HEK293 (cell line): Measurements from ENCODE around the gene METTL16.

ENCODE experiments used
- BCL11A ChIP-seq: fragments of 450-650 bp; formaldehyde crosslinking; IDR thresholded peaks from 2 replicates; pipeline ENCODE4 v1.5.1; 2016; ENCODE audit warnings: low read depth, missing biosample characterization, missing genetic modification characterization
- IKZF3 ChIP-seq: fragments of 450-650 bp; IDR thresholded peaks from 2 replicates; pipeline ENCODE4 v1.5.0; 2018; ENCODE audit warnings: missing biosample characterization, mild to moderate bottlenecking, missing genetic modification characterization, moderate library complexity
- INSM2 ChIP-seq: fragments of 450-650 bp; formaldehyde crosslinking; IDR thresholded peaks from 2 replicates; pipeline ENCODE4 v1.5.1; 2016; ENCODE audit warnings: missing biosample characterization, missing genetic modification characterization
- KLF8 ChIP-seq: fragments of 450-650 bp; formaldehyde crosslinking; IDR thresholded peaks from 2 replicates; pipeline ENCODE4 v1.5.1; 2016; ENCODE audit warnings: missing biosample characterization, missing genetic modification characterization
- OVOL3 ChIP-seq: fragments of 450-650 bp; formaldehyde crosslinking; IDR thresholded peaks from 2 replicates; pipeline ENCODE4 v1.5.1; 2016; ENCODE audit warnings: missing biosample characterization, missing genetic modification characterization
- SP2 ChIP-seq: fragments of 450-650 bp; formaldehyde crosslinking; IDR thresholded peaks from 2 replicates; pipeline ENCODE4 v1.5.1; 2016; ENCODE audit warnings: missing biosample characterization, missing genetic modification characterization
- ZBTB48 ChIP-seq: fragments of 450-650 bp; formaldehyde crosslinking; IDR thresholded peaks from 2 replicates; pipeline ENCODE4 v1.5.1; 2016; ENCODE audit warnings: missing biosample characterization, missing genetic modification characterization
- ZBTB7A ChIP-seq: fragments of 450-650 bp; formaldehyde crosslinking; IDR thresholded peaks from 2 replicates; pipeline ENCODE4 v1.5.1; 2016; ENCODE audit warnings: low read depth, missing biosample characterization, missing genetic modification characterization
- ZFHX2 ChIP-seq: fragments of 450-650 bp; formaldehyde crosslinking; conservative IDR thresholded peaks from 2 replicates; pipeline ENCODE4 v1.5.1; 2016; ENCODE audit warnings: missing biosample characterization, missing genetic modification characterization
- ZIC2 ChIP-seq: fragments of 450-650 bp; formaldehyde crosslinking; IDR thresholded peaks from 2 replicates; pipeline ENCODE4 v1.5.1; 2016; ENCODE audit warnings: missing biosample characterization, missing genetic modification characterization
- ZNF140 ChIP-seq: fragments of 450-650 bp; formaldehyde crosslinking; IDR thresholded peaks from 2 replicates; pipeline ENCODE4 v1.5.1; 2016; ENCODE audit warnings: missing biosample characterization, missing genetic modification characterization
- ZNF16 ChIP-seq: fragments of 450-650 bp; formaldehyde crosslinking; IDR thresholded peaks from 2 replicates; pipeline ENCODE4 v1.5.1; 2016; ENCODE audit warnings: low read depth, missing biosample characterization, missing genetic modification characterization
- ZNF221 ChIP-seq: fragments of 450-650 bp; formaldehyde crosslinking; IDR thresholded peaks from 2 replicates; pipeline ENCODE4 v1.5.1; 2017; ENCODE audit warnings: missing biosample characterization, missing genetic modification characterization, borderline replicate concordance
- ZNF23 ChIP-seq: fragments of 450-650 bp; formaldehyde crosslinking; IDR thresholded peaks from 2 replicates; pipeline ENCODE4 v1.5.1; 2016; ENCODE audit warnings: missing biosample characterization, missing genetic modification characterization, borderline replicate concordance
- ZNF24 ChIP-seq: fragments of 450-650 bp; formaldehyde crosslinking; IDR thresholded peaks from 2 replicates; pipeline ENCODE4 v1.5.1; 2016; ENCODE audit warnings: missing biosample characterization, missing genetic modification characterization
- ZNF335 ChIP-seq: fragments of 450-650 bp; formaldehyde crosslinking; conservative IDR thresholded peaks from 2 replicates; pipeline ENCODE4 v1.5.1; 2016; ENCODE audit warnings: missing biosample characterization, missing genetic modification characterization
- ZNF354C ChIP-seq: fragments of 450-650 bp; formaldehyde crosslinking; IDR thresholded peaks from 2 replicates; pipeline ENCODE4 v1.5.1; 2016; ENCODE audit warnings: missing biosample characterization, missing genetic modification characterization, low read depth, borderline replicate concordance
- ZNF362 ChIP-seq: fragments of 450-650 bp; formaldehyde crosslinking; IDR thresholded peaks from 2 replicates; pipeline ENCODE4 v1.5.1; 2016; ENCODE audit warnings: missing biosample characterization, missing genetic modification characterization
- ZNF398 ChIP-seq: fragments of 450-650 bp; formaldehyde crosslinking; IDR thresholded peaks from 2 replicates; pipeline ENCODE4 v1.5.1; 2017; ENCODE audit warnings: missing biosample characterization, missing genetic modification characterization
- ZNF48 ChIP-seq: fragments of 450-650 bp; formaldehyde crosslinking; IDR thresholded peaks from 2 replicates; pipeline ENCODE4 v1.5.1; 2016; ENCODE audit warnings: missing biosample characterization, missing genetic modification characterization
- ZNF510 ChIP-seq: fragments of 450-650 bp; formaldehyde crosslinking; IDR thresholded peaks from 2 replicates; pipeline ENCODE4 v1.5.1; 2018; ENCODE audit warnings: mild to moderate bottlenecking, missing genetic modification characterization, missing biosample characterization; ENCODE audit not compliant: insufficient replicate concordance
- ZNF518A ChIP-seq: fragments of 450-650 bp; formaldehyde crosslinking; conservative IDR thresholded peaks from 2 replicates; pipeline ENCODE4 v1.5.1; 2016; ENCODE audit warnings: low read depth, missing biosample characterization, missing genetic modification characterization
- ZNF548 ChIP-seq: fragments of 450-650 bp; formaldehyde crosslinking; IDR thresholded peaks from 2 replicates; pipeline ENCODE4 v1.5.1; 2016; ENCODE audit warnings: missing biosample characterization, missing genetic modification characterization
- ZNF560 ChIP-seq: fragments of 450-650 bp; formaldehyde crosslinking; IDR thresholded peaks from 2 replicates; pipeline ENCODE4 v1.5.1; 2017; ENCODE audit warnings: missing biosample characterization, missing genetic modification characterization, borderline replicate concordance
- ZNF610 ChIP-seq: fragments of 450-650 bp; formaldehyde crosslinking; IDR thresholded peaks from 2 replicates; pipeline ENCODE4 v1.5.1; 2016; ENCODE audit warnings: missing biosample characterization, missing genetic modification characterization, borderline replicate concordance
- ZNF692 ChIP-seq: fragments of 450-650 bp; formaldehyde crosslinking; IDR thresholded peaks from 2 replicates; pipeline ENCODE4 v1.5.1; 2016; ENCODE audit warnings: missing biosample characterization, missing genetic modification characterization
- ZNF701 ChIP-seq: fragments of 450-650 bp; formaldehyde crosslinking; IDR thresholded peaks from 2 replicates; pipeline ENCODE4 v1.5.1; 2016; ENCODE audit warnings: missing biosample characterization, missing genetic modification characterization
- ZNF791 ChIP-seq: fragments of 450-650 bp; formaldehyde crosslinking; IDR thresholded peaks from 2 replicates; pipeline ENCODE4 v1.5.1; 2016; ENCODE audit warnings: missing biosample characterization, missing genetic modification characterization
- ZSCAN16 ChIP-seq: fragments of 450-650 bp; formaldehyde crosslinking; IDR thresholded peaks from 2 replicates; pipeline ENCODE4 v1.5.1; 2016; ENCODE audit warnings: missing biosample characterization, missing genetic modification characterization

METTL16 gene

GRCh38 chr17:2395258-2396181 lies 116.2 kb downstream of the METTL16 start (continued):
- no peak for TF ChIP-seq ZNF23
- no peak for TF ChIP-seq ZNF701 (tag by site-specific recombination)
- TF ChIP-seq ZNF610 (tag by site-specific recombination) = no peak
- no peak for TF ChIP-seq ZNF16
- TF ChIP-seq ZNF335 (tag by site-specific recombination) = peak; percentile 58
- TF ChIP-seq IKZF3 (tag by site-specific recombination) = no peak
- TF ChIP-seq ZNF692 (tag by site-specific recombination) = no peak
- no peak for TF ChIP-seq BCL11A (tag by site-specific recombination)
- no peak for TF ChIP-seq ZNF510 (tag by site-specific recombination)
- TF ChIP-seq ZNF140 (tag by site-specific recombination) = no peak
- no peak for TF ChIP-seq KLF8 (tag by site-specific recombination)
- TF ChIP-seq ZSCAN16 = peak; percentile 95
- TF ChIP-seq INSM2 (tag by site-specific recombination) = no peak
- no peak for TF ChIP-seq ZNF548 (tag by site-specific recombination)
- no peak for TF ChIP-seq ZNF221
- TF ChIP-seq ZIC2 (tag by site-specific recombination) = peak; percentile 71
- peak; percentile 53; the same call in 1 of the 2 replicates for TF ChIP-seq ZNF398 (tag by site-specific recombination)
- no peak for TF ChIP-seq SP2 (tag by site-specific recombination)
- no peak for TF ChIP-seq ZNF518A
- TF ChIP-seq ZNF354C (tag by site-specific recombination) = no peak
- peak; percentile 97 for TF ChIP-seq ZBTB48
- TF ChIP-seq ZBTB7A (tag by site-specific recombination) = peak; percentile 30
- peak; percentile 31; the same call in 1 of the 2 replicates for TF ChIP-seq ZFHX2 (tag by site-specific recombination)
- TF ChIP-seq ZNF24 (tag by site-specific recombination) = no peak
- TF ChIP-seq ZNF48 (tag by site-specific recombination) = no peak
- TF ChIP-seq OVOL3 = no peak
- TF ChIP-seq ZNF560 (tag by site-specific recombination) = no peak
- TF ChIP-seq ZNF791 (tag by site-specific recombination) = no peak
- no peak for TF ChIP-seq ZNF362 (tag by site-specific recombination)
